Smooth muscle cell (in vitro differentiated cells): ENCODE measurements around the gene ALDH1L1. TPM values are rescaled to one million over a fixed set of nuclear protein-coding genes. Genes with fewer than 3 reads are reported as not detected.

Source experiments
- DNase-seq: peaks from one replicate; lab custom pipeline; 2025; ENCODE audit not compliant: unreplicated experiment; lab: John Stamatoyannopoulos, UW
- H2AFZ ChIP-seq: fragments of 200-600 bp; sonication (generic); 2 replicates; pipeline ENCODE4 v1.6.0; 2016; ENCODE audit warnings: antibody characterized with exemption, low read depth, mild to moderate bottlenecking
- H3F3A ChIP-seq: fragments of 200-600 bp; sonication (generic); 2 replicates; pipeline ENCODE4 v1.6.0; 2017; ENCODE audit warnings: antibody characterized with exemption, low read depth
- H3K27ac ChIP-seq: fragments of 200-600 bp; sonication (generic); 2 replicates; pipeline ENCODE4 v1.5.1; 2016; ENCODE audit warnings: low read depth, mild to moderate bottlenecking
- H3K27me3 ChIP-seq: fragments of 200-600 bp; sonication (generic); 2 replicates; pipeline ENCODE4 v1.6.1; 2016; ENCODE audit warnings: low read depth, mild to moderate bottlenecking
- H3K36me3 ChIP-seq: fragments of 200-600 bp; sonication (generic); 2 replicates; pipeline ENCODE4 v1.5.1; 2016; ENCODE audit warnings: low read depth
- H3K4me1 ChIP-seq: fragments of 200-600 bp; sonication (generic); 2 replicates; pipeline ENCODE4 v1.5.1; 2016; ENCODE audit warnings: low read depth
- H3K4me2 ChIP-seq: fragments of 200-600 bp; sonication (generic); 2 replicates; pipeline ENCODE4 v1.6.0; 2016; ENCODE audit warnings: mild to moderate bottlenecking
- H3K4me3 ChIP-seq: fragments of 200-600 bp; sonication (generic); 2 replicates; pipeline ENCODE4 v1.5.1; 2016; ENCODE audit warnings: mild to moderate bottlenecking
- H3K79me2 ChIP-seq: fragments of 200-600 bp; sonication (generic); 2 replicates; pipeline ENCODE4 v1.6.0; 2016; ENCODE audit warnings: low read depth, mild to moderate bottlenecking
- H3K9ac ChIP-seq: fragments of 200-600 bp; sonication (generic); 2 replicates; pipeline ENCODE4 v1.6.0; 2016; ENCODE audit warnings: low read depth
- H3K9me3 ChIP-seq: fragments of 200-600 bp; sonication (generic); replicated peaks from 2 replicates; pipeline ENCODE4 v1.5.1; 2016; ENCODE audit warnings: low read depth
- H4K20me1 ChIP-seq: fragments of 200-600 bp; sonication (generic); 2 replicates; pipeline ENCODE4 v1.6.0; 2016; ENCODE audit warnings: low read depth
- WGBS: methylation state at CpG from one replicate; pipeline ENCODE4 v1.1.7; 2016; ENCODE audit warnings: low lambda C conversion rate; 5-methylcytosine and 5-hydroxymethylcytosine counted together
- polyA plus RNA-seq: library from polyadenylated mRNA; unstranded; fragments of >200 nt; fragmentation: Nextera tagmentation; extraction: Ambion mirVana; gene quantifications from 2 replicates; pipeline ENCODE4 v1.2.1, GENCODE V29; 2016
- total RNA-seq: library from RNA; depleted of rRNA; stranded (reverse); fragments of >200 nt; gene quantifications from 2 replicates; pipeline ENCODE4 v1.2.3, GENCODE V29; 2014
- TF ChIP-seq, protein P1 (sequence below): fragments of 200-600 bp; sonication (generic); IDR thresholded peaks from 2 replicates; pipeline ENCODE4 v1.5.1; 2017; ENCODE audit warnings: borderline replicate concordance, mild to moderate bottlenecking, antibody characterized with exemption; ENCODE audit not compliant: insufficient read depth, poor library complexity, severe bottlenecking

The ALDH1L1 gene
- total and polyA plus RNA-seq, 2 experiments from 2014 or later: 0.48 TPM; not detected in 1

- TF ChIP-seq, protein P1, sequence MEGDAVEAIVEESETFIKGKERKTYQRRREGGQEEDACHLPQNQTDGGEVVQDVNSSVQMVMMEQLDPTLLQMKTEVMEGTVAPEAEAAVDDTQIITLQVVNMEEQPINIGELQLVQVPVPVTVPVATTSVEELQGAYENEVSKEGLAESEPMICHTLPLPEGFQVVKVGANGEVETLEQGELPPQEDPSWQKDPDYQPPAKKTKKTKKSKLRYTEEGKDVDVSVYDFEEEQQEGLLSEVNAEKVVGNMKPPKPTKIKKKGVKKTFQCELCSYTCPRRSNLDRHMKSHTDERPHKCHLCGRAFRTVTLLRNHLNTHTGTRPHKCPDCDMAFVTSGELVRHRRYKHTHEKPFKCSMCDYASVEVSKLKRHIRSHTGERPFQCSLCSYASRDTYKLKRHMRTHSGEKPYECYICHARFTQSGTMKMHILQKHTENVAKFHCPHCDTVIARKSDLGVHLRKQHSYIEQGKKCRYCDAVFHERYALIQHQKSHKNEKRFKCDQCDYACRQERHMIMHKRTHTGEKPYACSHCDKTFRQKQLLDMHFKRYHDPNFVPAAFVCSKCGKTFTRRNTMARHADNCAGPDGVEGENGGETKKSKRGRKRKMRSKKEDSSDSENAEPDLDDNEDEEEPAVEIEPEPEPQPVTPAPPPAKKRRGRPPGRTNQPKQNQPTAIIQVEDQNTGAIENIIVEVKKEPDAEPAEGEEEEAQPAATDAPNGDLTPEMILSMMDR: no peak
- H4K20me1 ChIP-seq: no peaks in the 10 kb centered on the region
- no peak overlapping the region for H3K4me3 ChIP-seq
- no peaks in the 10 kb centered on the region for H3K36me3 ChIP-seq
- no peaks in the 10 kb centered on the region for H3K4me1 ChIP-seq
- H3K27ac ChIP-seq: no peak overlapping the region
- no peak for DNase-seq
- no peak overlapping the region for H3K4me2 ChIP-seq
- no peaks in the 10 kb centered on the region for H3K9me3 ChIP-seq
- no peaks in the 10 kb centered on the region for H3F3A ChIP-seq
- WGBS: 87% methylated on average over 13 of the region's 13 CpGs
- H2AFZ ChIP-seq: no peak overlapping the region
- no peaks in the 10 kb centered on the region for H3K79me2 ChIP-seq
- H3K9ac ChIP-seq: no peak overlapping the region
- H3K27me3 ChIP-seq: no peaks in the 10 kb centered on the region
Measured at GRCh38 chr3:126128504-126129397, 51.6 kb downstream of the ALDH1L1 start.

GRCh38 chr3:126127904-126128303, 52.5 kb downstream of the ALDH1L1 start:
- TF ChIP-seq, protein P1: no peak
- Histone ChIP-seq H3K9me3 (no peaks in the 10 kb centered on the region), H3K27me3 (no peaks in the 10 kb centered on the region), H4K20me1 (no peaks in the 10 kb centered on the region), H3K27ac (no peak overlapping the region), H3K4me2 (no peak overlapping the region), H3K36me3 (no peaks in the 10 kb centered on the region), H3K79me2 (no peaks in the 10 kb centered on the region), H2AFZ (no peak overlapping the region), H3K4me1 (no peaks in the 10 kb centered on the region), H3F3A (no peaks in the 10 kb centered on the region), H3K9ac (no peak overlapping the region), H3K4me3 (no peak overlapping the region)
- 82% methylated on average over 7 of the region's 7 CpGs for WGBS
- DNase-seq: no peak

DNA sequence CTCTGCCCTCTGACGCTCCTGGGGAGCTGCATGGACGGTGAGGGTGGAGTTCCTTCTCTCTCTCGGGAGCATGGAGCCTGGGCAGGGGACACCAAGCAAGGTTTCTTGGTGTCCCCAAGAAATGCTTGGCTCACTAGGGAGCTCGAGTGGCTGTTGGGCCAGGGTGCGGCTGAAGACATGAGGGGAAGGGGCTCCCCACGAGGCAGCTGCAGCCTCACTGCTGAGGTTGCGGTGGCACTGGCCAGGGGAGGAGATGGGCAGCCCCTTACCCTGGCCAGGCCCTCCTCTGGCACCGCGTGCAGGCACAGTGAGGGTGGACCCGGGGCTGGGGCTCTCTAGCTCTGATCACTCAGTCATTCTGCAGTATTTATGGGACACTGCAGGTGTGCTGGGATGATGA, 52.9 kb downstream of the ALDH1L1 start:
- Histone ChIP-seq H3K36me3 (no peaks in the 10 kb centered on the region), H3K9me3 (no peaks in the 10 kb centered on the region), H2AFZ (no peak overlapping the region), H3K9ac (no peak overlapping the region), H3F3A (no peaks in the 10 kb centered on the region), H3K27me3 (no peaks in the 10 kb centered on the region), H3K4me3 (no peak overlapping the region), H3K79me2 (no peaks in the 10 kb centered on the region), H4K20me1 (no peaks in the 10 kb centered on the region), H3K27ac (no peak overlapping the region), H3K4me1 (no peaks in the 10 kb centered on the region), H3K4me2 (no peak overlapping the region)
- WGBS: 90% methylated on average over 10 of the region's 10 CpGs
- DNase-seq: no peak
- TF ChIP-seq, protein P1: no peak
